Measurements from ENCODE around the gene SON. TPM values are rescaled to one million over a fixed set of nuclear protein-coding genes. Genes with fewer than 3 reads are reported as not detected.
"Not testable (repeated sequence)": the region's sequence is repeated elsewhere in the genome, so short reads cannot be mapped to it uniquely, and the experiment has no call there.

SON gene
- total RNA-seq, 1 donor from 2014 or later = 311 TPM

- no peak for DNase-seq (ENCODE audit: low spot score)
Observed at GRCh38 chr21:33568448-33568847, 25.6 kb downstream of the SON start.

DNA sequence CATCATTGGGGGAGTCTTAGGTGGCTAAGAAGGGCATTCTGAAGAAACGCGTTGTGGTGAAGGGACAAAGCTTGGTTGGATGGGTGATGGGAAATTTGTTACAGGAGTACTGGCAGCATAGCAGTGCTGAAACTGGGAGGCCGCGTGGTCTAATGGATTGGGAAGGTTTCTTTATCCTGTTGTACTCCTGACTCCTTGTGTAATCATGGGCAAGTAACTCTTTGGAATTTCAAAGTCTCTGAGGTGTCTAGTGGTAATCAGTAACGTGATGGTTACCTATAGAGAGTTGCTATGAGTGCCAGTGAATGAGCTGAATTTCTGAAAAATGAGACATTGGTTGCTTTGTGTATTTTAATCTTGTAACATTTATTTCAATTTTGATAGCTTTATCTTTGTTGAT, 27.2 kb downstream of the SON start:
- no peaks in the 10 kb centered on the region for H3K9me3 Mint-ChIP-seq (ENCODE audit: unreplicated experiment)
- H3K4me3 Mint-ChIP-seq (ENCODE audit: unreplicated experiment) = peak overlapping the region; percentile 16
- no peaks in the 10 kb centered on the region for H3K27me3 Mint-ChIP-seq (ENCODE audit: unreplicated experiment)
- H3K4me1 Mint-ChIP-seq (ENCODE audit: unreplicated experiment) = no peaks in the 10 kb centered on the region
- H3K36me3 Mint-ChIP-seq (ENCODE audit: low read depth, unreplicated experiment) = peaks cover 26% of the 10 kb centered on the region
- DNase-seq (ENCODE audit: low spot score) = no peak
- peak overlapping the region; percentile 54 for H3K27ac Mint-ChIP-seq (ENCODE audit: unreplicated experiment)
- TF ChIP-seq, protein P1, sequence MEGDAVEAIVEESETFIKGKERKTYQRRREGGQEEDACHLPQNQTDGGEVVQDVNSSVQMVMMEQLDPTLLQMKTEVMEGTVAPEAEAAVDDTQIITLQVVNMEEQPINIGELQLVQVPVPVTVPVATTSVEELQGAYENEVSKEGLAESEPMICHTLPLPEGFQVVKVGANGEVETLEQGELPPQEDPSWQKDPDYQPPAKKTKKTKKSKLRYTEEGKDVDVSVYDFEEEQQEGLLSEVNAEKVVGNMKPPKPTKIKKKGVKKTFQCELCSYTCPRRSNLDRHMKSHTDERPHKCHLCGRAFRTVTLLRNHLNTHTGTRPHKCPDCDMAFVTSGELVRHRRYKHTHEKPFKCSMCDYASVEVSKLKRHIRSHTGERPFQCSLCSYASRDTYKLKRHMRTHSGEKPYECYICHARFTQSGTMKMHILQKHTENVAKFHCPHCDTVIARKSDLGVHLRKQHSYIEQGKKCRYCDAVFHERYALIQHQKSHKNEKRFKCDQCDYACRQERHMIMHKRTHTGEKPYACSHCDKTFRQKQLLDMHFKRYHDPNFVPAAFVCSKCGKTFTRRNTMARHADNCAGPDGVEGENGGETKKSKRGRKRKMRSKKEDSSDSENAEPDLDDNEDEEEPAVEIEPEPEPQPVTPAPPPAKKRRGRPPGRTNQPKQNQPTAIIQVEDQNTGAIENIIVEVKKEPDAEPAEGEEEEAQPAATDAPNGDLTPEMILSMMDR (IDR thresholded peaks at IDR 0.05; ENCODE audit: unreplicated experiment) = no peak

More at GRCh38 chr21:33568448-33568847, 25.6 kb downstream of the SON start:
- no peaks in the 10 kb centered on the region for H3K27me3 Mint-ChIP-seq (ENCODE audit: unreplicated experiment)
- H3K27ac Mint-ChIP-seq (ENCODE audit: unreplicated experiment) = no peak overlapping the region
- no peaks in the 10 kb centered on the region for H3K9me3 Mint-ChIP-seq (ENCODE audit: unreplicated experiment)
- no peaks in the 10 kb centered on the region for H3K4me1 Mint-ChIP-seq (ENCODE audit: unreplicated experiment)
- TF ChIP-seq, protein P1 (IDR thresholded peaks at IDR 0.05; ENCODE audit: unreplicated experiment) = no peak
- peaks cover 22% of the 10 kb centered on the region for H3K36me3 Mint-ChIP-seq (ENCODE audit: low read depth, unreplicated experiment)
- H3K4me3 Mint-ChIP-seq (ENCODE audit: unreplicated experiment) = no peak overlapping the region

DNA sequence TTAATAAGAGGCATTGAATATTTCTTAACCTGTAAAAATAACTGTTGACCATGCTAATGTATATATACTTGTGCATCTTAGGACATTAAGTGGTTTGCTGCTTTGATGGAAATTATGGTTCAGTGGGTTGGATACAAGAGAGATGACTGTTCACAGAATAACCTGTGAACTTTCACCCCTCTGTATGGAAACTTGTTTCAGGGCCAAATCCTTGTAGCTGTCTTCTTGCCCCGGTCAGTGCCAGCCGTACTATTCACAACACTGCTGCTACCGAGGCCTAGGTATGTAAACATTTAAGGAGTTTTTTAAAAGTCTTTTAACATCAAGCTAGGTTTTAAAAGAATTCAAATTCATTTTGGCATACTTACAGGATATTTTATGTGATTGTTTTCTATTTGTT, 29.5 kb downstream of the SON start:
- Mint-ChIP-seq H3K27me3 (ENCODE audit: unreplicated experiment) (no peaks in the 10 kb centered on the region), H3K27ac (ENCODE audit: unreplicated experiment) (no peak overlapping the region), H3K9me3 (ENCODE audit: unreplicated experiment) (no peaks in the 10 kb centered on the region), H3K4me3 (ENCODE audit: unreplicated experiment) (no peak overlapping the region), H3K36me3 (ENCODE audit: low read depth, unreplicated experiment) (peaks cover 34% of the 10 kb centered on the region), H3K4me1 (ENCODE audit: unreplicated experiment) (no peaks in the 10 kb centered on the region)
- no peak for DNase-seq (ENCODE audit: low spot score)
- TF ChIP-seq, protein P1 (IDR thresholded peaks at IDR 0.05; ENCODE audit: unreplicated experiment) = no peak

GRCh38 chr21:33576741-33577141, 33.9 kb downstream of the SON start:
- not testable (repeated sequence) for H3K27ac Mint-ChIP-seq (ENCODE audit: unreplicated experiment); H3K4me1 Mint-ChIP-seq (ENCODE audit: unreplicated experiment); H3K27me3 Mint-ChIP-seq (ENCODE audit: unreplicated experiment); H3K4me3 Mint-ChIP-seq (ENCODE audit: unreplicated experiment); H3K9me3 Mint-ChIP-seq (ENCODE audit: unreplicated experiment); DNase-seq (ENCODE audit: low spot score)
- H3K36me3 Mint-ChIP-seq (ENCODE audit: low read depth, unreplicated experiment) = peaks cover 17% of the 10 kb centered on the region

- no peaks in the 10 kb centered on the region for H3K4me1 Mint-ChIP-seq (ENCODE audit: unreplicated experiment)
- no peaks in the 10 kb centered on the region for H3K9me3 Mint-ChIP-seq (ENCODE audit: unreplicated experiment)
- H3K27me3 Mint-ChIP-seq (ENCODE audit: unreplicated experiment) = peaks cover 2% of the 10 kb centered on the region
- peaks cover 11% of the 10 kb centered on the region for H3K36me3 Mint-ChIP-seq (ENCODE audit: low read depth, unreplicated experiment)
- no peak overlapping the region for H3K4me3 Mint-ChIP-seq (ENCODE audit: unreplicated experiment)
- no peak for DNase-seq (ENCODE audit: low spot score)
- H3K27ac Mint-ChIP-seq (ENCODE audit: unreplicated experiment) = no peak overlapping the region
- TF ChIP-seq, protein P1 (IDR thresholded peaks at IDR 0.05; ENCODE audit: unreplicated experiment) = no peak
Observed at GRCh38 chr21:33578214-33578613, 35.4 kb downstream of the SON start.
